Bronchial epithelial cell (primary cell): ENCODE results near the gene ITPR2. TPM values are rescaled to one million over a fixed set of nuclear protein-coding genes. Genes with fewer than 3 reads are reported as not detected.
"Not testable (repeated sequence)": the region's sequence is repeated elsewhere in the genome, so short reads cannot be mapped to it uniquely, and the experiment has no call there.

Source experiments
- DNase-seq: peaks from one replicate; pipeline ENCODE4 v3.0.0-alpha.2; 2010; ENCODE audit warnings: low read depth
- FAIRE-seq: peaks from 2 replicates; lab custom pipeline; 2011; peaks lifted over from hg19 to GRCh38; lab: Jason Lieb, UNC
- H3K27me3 ChIP-seq: 2 replicates; pipeline ENCODE4 v1.5.1; 2011; ENCODE audit warnings: low read length; ENCODE audit not compliant: control insufficient read depth, insufficient read depth
- H3K36me3 ChIP-seq: 2 replicates; pipeline ENCODE4 v1.5.1; 2011; ENCODE audit warnings: low read length; ENCODE audit not compliant: control insufficient read depth, insufficient read depth
- H3K4me3 ChIP-seq: 2 replicates; pipeline ENCODE4 v1.5.1; 2011; ENCODE audit warnings: mild to moderate bottlenecking, low read depth, low read length, control low read depth
- CTCF ChIP-seq: IDR thresholded peaks from 2 replicates; pipeline ENCODE4 v1.5.1; 2011; ENCODE audit warnings: mild to moderate bottlenecking, moderate library complexity, low read length, control low read depth, inconsistent platforms; ENCODE audit not compliant: insufficient read depth, severe bottlenecking
- total RNA-seq: library from RNA; depleted of rRNA; stranded (reverse); fragments of >200 nt; gene quantifications from 2 replicates; pipeline ENCODE4 v1.2.1, GENCODE V29; 2014

ITPR2 gene
- total RNA-seq, 1 donor from 2014 or later, result 5.8 TPM

- DNase-seq, result peak; percentile 94
- Histone ChIP-seq H3K36me3 (no peaks in the 10 kb centered on the region), H3K4me3 (no peak overlapping the region), H3K27me3 (no peaks in the 10 kb centered on the region)
- TF ChIP-seq CTCF, result no peak
- peak; percentile 96 for FAIRE-seq
Measured at GRCh38 chr12:26523708-26524150, 309.3 kb downstream of the ITPR2 start.

- Histone ChIP-seq H3K4me3 (no peak overlapping the region), H3K36me3 (no peaks in the 10 kb centered on the region), H3K27me3 (no peaks in the 10 kb centered on the region)
- no peak for DNase-seq
- FAIRE-seq, result no peak
- no peak for TF ChIP-seq CTCF
Measured at GRCh38 chr12:26520869-26521268, 312.1 kb downstream of the ITPR2 start.

- TF ChIP-seq CTCF, result no peak
- Histone ChIP-seq H3K4me3 (no peak overlapping the region), H3K36me3 (no peaks in the 10 kb centered on the region), H3K27me3 (no peaks in the 10 kb centered on the region)
- DNase-seq, result no peak
- no peak for FAIRE-seq
Measured at GRCh38 chr12:26520109-26520508, 312.9 kb downstream of the ITPR2 start.

- Histone ChIP-seq H3K36me3 (no peaks in the 10 kb centered on the region), H3K4me3 (no peak overlapping the region), H3K27me3 (no peaks in the 10 kb centered on the region)
- TF ChIP-seq CTCF, result no peak
- DNase-seq, result no peak
- no peak for FAIRE-seq
Measured at GRCh38 chr12:26519462-26519861, 313.5 kb downstream of the ITPR2 start.

GRCh38 chr12:26517320-26517719, 315.7 kb downstream of the ITPR2 start:
- not testable (repeated sequence) for DNase-seq, FAIRE-seq, H3K36me3 ChIP-seq, H3K4me3 ChIP-seq, H3K27me3 ChIP-seq

GRCh38 chr12:26514364-26514763, 318.6 kb downstream of the ITPR2 start:
- FAIRE-seq, result no peak

More at GRCh38 chr12:26514364-26514763, 318.6 kb downstream of the ITPR2 start:
- DNase-seq, result no peak
- Histone ChIP-seq H3K27me3 (no peaks in the 10 kb centered on the region), H3K36me3 (no peaks in the 10 kb centered on the region), H3K4me3 (no peak overlapping the region)
- no peak for TF ChIP-seq CTCF
